Skin epidermis (tissue), 12 donors: ENCODE measurements around the gene PDCD1.
"Not testable (repeated sequence)": the region's sequence is repeated elsewhere in the genome, so short reads cannot be mapped to it uniquely, and the experiment has no call there.

Experiments
- H3K27ac ChIP-seq, 21 experiments: fragments of 200-600 bp; sonication (generic) in 11 of 21; one replicate each; pipeline ENCODE4 v1.5.0; 2020; ENCODE audit warnings: mild to moderate bottlenecking in 3 of 21, inconsistent platforms in 2 of 21, moderate library complexity in 2 of 21
- H3K4me3 ChIP-seq, 7 experiments: fragments of 200-600 bp; sonication (generic) in 2 of 7; one replicate each; pipeline ENCODE4 v1.5.0; 2020; ENCODE audit warnings: inconsistent platforms in 2 of 7, mild to moderate bottlenecking in 2 of 7, moderate library complexity in 1 of 7

Gene PDCD1

GRCh38 chr2:241843321-241844065, 15.2 kb downstream of the PDCD1 start:
- peak overlapping the region in 18 of 21 experiments; percentile 33 to 80 (median 65) for H3K27ac ChIP-seq
- peak overlapping the region in 6 of 7 experiments; percentile 2 to 44 (median 37) for H3K4me3 ChIP-seq

GRCh38 chr2:241842620-241843211, 16.0 kb downstream of the PDCD1 start:
- Histone ChIP-seq H3K27ac (peak overlapping the region in 15 of 21 experiments; percentile 41 to 80 (median 66)), H3K4me3 (peak overlapping the region in 3 of 7 experiments; percentile 3 to 43 (median 9))

- Histone ChIP-seq H3K27ac (peak overlapping the region in 4 of 21 experiments; percentile 31 to 75 (median 60)), H3K4me3 (no peak overlapping the region)
Observed at GRCh38 chr2:241842067-241842415, 16.7 kb downstream of the PDCD1 start.

- Histone ChIP-seq H3K4me3 (no peak overlapping the region), H3K27ac (no peak overlapping the region)
Observed at GRCh38 chr2:241841181-241842066, 17.3 kb downstream of the PDCD1 start.

- Histone ChIP-seq H3K4me3 (no peak overlapping the region), H3K27ac (no peak overlapping the region)
Observed at GRCh38 chr2:241837197-241837965, 21.3 kb downstream of the PDCD1 start.

GRCh38 chr2:241836292-241836691, 22.4 kb downstream of the PDCD1 start:
- H3K27ac ChIP-seq: no peak overlapping the region
- no peak overlapping the region for H3K4me3 ChIP-seq

GRCh38 chr2:241835611-241836010, 23.1 kb downstream of the PDCD1 start:
- no peak overlapping the region for H3K27ac ChIP-seq
- no peak overlapping the region for H3K4me3 ChIP-seq

GRCh38 chr2:241834527-241835210, 24.0 kb downstream of the PDCD1 start:
- Histone ChIP-seq H3K27ac (no peak overlapping the region), H3K4me3 (no peak overlapping the region)

GRCh38 chr2:241833756-241834526, 24.8 kb downstream of the PDCD1 start:
- H3K4me3 ChIP-seq, H3K27ac ChIP-seq: not testable (repeated sequence)

GRCh38 chr2:241833101-241833663, 25.5 kb downstream of the PDCD1 start:
- Histone ChIP-seq H3K27ac (no peak overlapping the region), H3K4me3 (no peak overlapping the region)

- Histone ChIP-seq H3K4me3 (no peak overlapping the region), H3K27ac (no peak overlapping the region)
Observed at GRCh38 chr2:241827394-241827793, 31.3 kb downstream of the PDCD1 start.

GRCh38 chr2:241823531-241824437, 34.9 kb downstream of the PDCD1 start:
- not testable (repeated sequence) for H3K27ac ChIP-seq, H3K4me3 ChIP-seq

- Histone ChIP-seq H3K4me3 (no peak overlapping the region), H3K27ac (no peak overlapping the region)
Observed at GRCh38 chr2:241822264-241822623, 36.5 kb downstream of the PDCD1 start.

GRCh38 chr2:241821460-241822263, 37.0 kb downstream of the PDCD1 start:
- H3K27ac ChIP-seq: no peak overlapping the region

GRCh38 chr2:241820625-241821384, 37.9 kb downstream of the PDCD1 start:
- Histone ChIP-seq H3K27ac (no peak overlapping the region), H3K4me3 (no peak overlapping the region)

More at GRCh38 chr2:241821460-241822263, 37.0 kb downstream of the PDCD1 start:
- no peak overlapping the region for H3K4me3 ChIP-seq
